ENCODE data around the gene CLRN3. TPM values are rescaled to one million over a fixed set of nuclear protein-coding genes. Genes with fewer than 3 reads are reported as not detected.

The CLRN3 gene
- total and polyA plus RNA-seq, 12 donors, result not detected

DNA sequence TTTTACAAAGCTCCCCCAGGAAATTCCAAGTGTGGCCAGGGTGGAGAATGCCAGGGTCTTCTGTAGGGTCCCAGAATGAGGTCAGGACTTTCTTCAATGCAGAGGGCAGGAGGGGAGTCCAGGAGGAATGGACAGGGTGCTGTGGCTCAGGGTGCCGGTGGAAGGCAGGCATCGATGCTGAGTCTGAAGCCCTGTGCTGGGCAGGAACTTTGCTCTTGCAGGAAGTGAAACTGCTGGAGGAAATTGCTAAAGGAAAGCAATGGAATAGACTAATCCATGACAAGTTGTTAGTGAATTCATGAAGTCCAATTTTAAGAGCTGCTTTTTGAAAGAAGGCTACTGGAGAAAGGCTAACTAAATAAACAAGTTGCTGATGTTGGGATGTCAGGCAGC is 29.0 kb upstream of the CLRN3 start:
- ATAC-seq (no peak), DNase-seq (no peak)
- intact Hi-C loops (cut with DNase I), result loop anchor here in 2 of 10 donors (10.0 kb wide), 1 partner anchor 53 kb away; no protein-coding TSS in a partner anchor
- Histone ChIP-seq H3K36me3 (no peaks in the 10 kb centered on the region), H3K4me1 (peaks cover 16 to 91% (median 76%) of the 10 kb centered on the region in 9 donors), H3K27me3 (no peaks in the 10 kb centered on the region), H3K9me3 (no peaks in the 10 kb centered on the region), H3K4me3 (no peak overlapping the region), H3K27ac (peak overlapping the region in 8 of 10 donors; percentile 75 to 94 (median 85))
- TF ChIP-seq, protein P1, sequence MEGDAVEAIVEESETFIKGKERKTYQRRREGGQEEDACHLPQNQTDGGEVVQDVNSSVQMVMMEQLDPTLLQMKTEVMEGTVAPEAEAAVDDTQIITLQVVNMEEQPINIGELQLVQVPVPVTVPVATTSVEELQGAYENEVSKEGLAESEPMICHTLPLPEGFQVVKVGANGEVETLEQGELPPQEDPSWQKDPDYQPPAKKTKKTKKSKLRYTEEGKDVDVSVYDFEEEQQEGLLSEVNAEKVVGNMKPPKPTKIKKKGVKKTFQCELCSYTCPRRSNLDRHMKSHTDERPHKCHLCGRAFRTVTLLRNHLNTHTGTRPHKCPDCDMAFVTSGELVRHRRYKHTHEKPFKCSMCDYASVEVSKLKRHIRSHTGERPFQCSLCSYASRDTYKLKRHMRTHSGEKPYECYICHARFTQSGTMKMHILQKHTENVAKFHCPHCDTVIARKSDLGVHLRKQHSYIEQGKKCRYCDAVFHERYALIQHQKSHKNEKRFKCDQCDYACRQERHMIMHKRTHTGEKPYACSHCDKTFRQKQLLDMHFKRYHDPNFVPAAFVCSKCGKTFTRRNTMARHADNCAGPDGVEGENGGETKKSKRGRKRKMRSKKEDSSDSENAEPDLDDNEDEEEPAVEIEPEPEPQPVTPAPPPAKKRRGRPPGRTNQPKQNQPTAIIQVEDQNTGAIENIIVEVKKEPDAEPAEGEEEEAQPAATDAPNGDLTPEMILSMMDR (IDR thresholded peaks at IDR 0.05), result no peak
- 63 to 75% methylated on average over 2 of the region's 2 CpGs for WGBS, 2 donors

DNA sequence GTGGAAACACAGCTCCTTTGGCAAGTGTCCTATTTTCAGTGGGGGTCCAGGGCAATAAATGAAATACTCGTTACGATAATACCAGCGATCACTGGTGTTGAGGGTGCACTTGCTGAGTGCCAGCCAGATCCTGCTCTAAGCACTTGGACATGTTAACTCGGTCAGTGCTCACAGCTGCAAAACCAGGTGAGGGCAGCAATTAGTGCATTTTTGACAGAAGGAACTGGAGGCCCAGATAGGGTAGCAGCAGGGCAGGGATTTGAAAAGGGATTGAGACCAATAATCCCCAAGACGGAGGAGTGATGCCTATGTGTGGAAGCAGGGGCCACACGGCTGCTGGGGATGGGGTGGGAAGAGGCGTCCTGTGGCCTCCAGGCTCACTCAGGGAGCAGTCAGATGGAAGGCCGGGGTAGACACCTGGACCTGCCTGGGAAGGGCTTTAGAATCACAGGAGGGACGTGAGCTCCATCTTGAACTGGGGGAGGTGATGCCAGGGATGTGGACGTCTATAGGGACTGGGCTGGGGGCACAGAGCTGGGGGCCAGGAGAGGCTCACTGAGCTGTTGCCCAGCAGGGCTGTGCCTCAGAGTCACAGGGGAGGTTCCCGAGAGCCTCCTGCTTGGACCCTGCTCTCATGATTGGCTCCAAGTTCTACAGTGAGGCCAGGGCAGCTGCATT is 28.5 kb upstream of the CLRN3 start:
- ATAC-seq (no peak), DNase-seq (no peak)
- WGBS, 2 donors, result 80% methylated on average over 11 of the region's 11 CpGs
- Histone ChIP-seq H3K4me1 (peaks cover 16 to 87% (median 74%) of the 10 kb centered on the region in 9 donors), H3K36me3 (no peaks in the 10 kb centered on the region), H3K27me3 (no peaks in the 10 kb centered on the region), H3K9me3 (no peaks in the 10 kb centered on the region), H3K4me3 (no peak overlapping the region), H3K27ac (peak overlapping the region in 9 of 10 donors; percentile 28 to 94 (median 84))
- TF ChIP-seq, protein P1 (IDR thresholded peaks at IDR 0.05), result peak in 1 of 9 donors; percentile 10
- intact Hi-C loops (cut with DNase I), result loop anchor here in 2 of 10 donors (10.0 kb wide), 1 partner anchor 54 kb away; no protein-coding TSS in a partner anchor

DNA sequence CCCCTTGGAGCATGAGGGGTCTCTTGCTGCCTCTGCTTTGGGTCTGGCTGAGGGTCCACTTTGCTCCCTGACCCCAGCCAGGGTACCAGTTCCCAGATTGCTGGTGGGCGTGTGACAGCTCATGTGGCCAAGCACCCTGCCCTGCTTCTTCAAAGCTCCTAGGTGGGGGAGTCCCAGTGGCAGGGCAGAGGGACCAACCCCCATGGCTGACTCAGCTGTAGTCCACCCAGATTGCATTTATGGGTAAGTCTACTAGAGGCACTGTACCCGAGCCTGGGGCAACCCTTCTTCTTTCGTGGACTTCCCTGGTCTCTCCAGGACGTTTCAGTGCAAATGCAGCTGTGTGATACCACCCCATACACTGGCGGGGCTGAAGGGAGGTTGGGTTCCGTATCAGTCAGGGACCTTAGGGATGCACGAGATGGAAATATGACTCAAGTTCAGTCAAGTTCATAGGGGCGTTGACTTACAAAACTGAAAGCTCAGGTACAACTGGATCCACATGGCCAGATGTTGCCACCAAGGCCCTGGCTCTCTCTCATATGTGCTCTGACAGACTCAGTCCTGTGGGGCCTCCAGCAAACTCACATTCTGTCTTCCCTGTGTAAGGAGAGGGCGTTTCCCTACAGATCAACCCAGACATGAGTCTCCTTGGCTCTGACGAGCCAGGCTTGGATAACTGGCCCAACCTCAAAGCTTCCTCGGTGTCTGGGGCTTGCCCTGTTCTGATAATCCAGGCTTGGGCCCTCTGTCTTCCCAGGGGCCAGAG is 27.7 kb upstream of the CLRN3 start:
- Histone ChIP-seq H3K27ac (peak overlapping the region; percentile 8 to 94 (median 83)), H3K9me3 (peaks cover 0 to 4% (median 0%) of the 10 kb centered on the region in 11 donors), H3K27me3 (no peaks in the 10 kb centered on the region), H3K4me1 (peaks cover 16 to 80% (median 71%) of the 10 kb centered on the region in 9 donors), H3K36me3 (no peaks in the 10 kb centered on the region), H3K4me3 (no peak overlapping the region)
- ATAC-seq (no peak), DNase-seq (no peak)
- TF ChIP-seq, protein P1 (IDR thresholded peaks at IDR 0.05), result no peak
- intact Hi-C loops (cut with DNase I), result loop anchor here in 2 of 10 donors (10.0 kb wide), 1 partner anchor 54 kb away; no protein-coding TSS in a partner anchor
- 72 to 85% methylated on average over 11 of the region's 11 CpGs for WGBS, 2 donors

Measured in heart right ventricle (tissue), 16 donors.